Measurements from ENCODE around the gene AFTPH. TPM values are rescaled to one million over a fixed set of nuclear protein-coding genes. Genes with fewer than 3 reads are reported as not detected.

The AFTPH gene
- total RNA-seq, 4 donors from 2014 or later: 27.7 to 50.3 (median 38.1) TPM

GRCh38 chr2:64550042-64550441, 25.9 kb downstream of the AFTPH start:
- DNase-seq (ENCODE audit: low spot score in 2 of 2): no peak
- Histone ChIP-seq H3K27ac (no peak overlapping the region), H3K4me3 (no peak overlapping the region), H3K4me1 (peaks cover 0 to 19% (median 3%) of the 10 kb centered on the region in 4 donors), H3K36me3 (no peaks in the 10 kb centered on the region), H3K9me3 (no peaks in the 10 kb centered on the region), H3K27me3 (no peaks in the 10 kb centered on the region)
- WGBS, 2 donors: 95 to 98% methylated on average over 1 of the region's 1 CpG
- TF ChIP-seq POLR2A (IDR thresholded peaks at IDR 0.05) (no peak), CTCF (IDR thresholded peaks at IDR 0.05) (no peak), EP300 (IDR thresholded peaks at IDR 0.05) (no peak)

- Histone ChIP-seq H3K27ac (peak overlapping the region in 1 of 4 donors; percentile 11), H3K9me3 (no peaks in the 10 kb centered on the region), H3K4me3 (no peak overlapping the region), H3K27me3 (no peaks in the 10 kb centered on the region), H3K4me1 (peaks cover 0 to 34% (median 5%) of the 10 kb centered on the region in 4 donors), H3K36me3 (no peaks in the 10 kb centered on the region)
- WGBS, 2 donors: 29 to 52% methylated on average over 1 of the region's 1 CpG
- DNase-seq (ENCODE audit: low spot score in 2 of 2): no peak
- no peak for TF ChIP-seq POLR2A (IDR thresholded peaks at IDR 0.05)
- no peak for TF ChIP-seq CTCF (IDR thresholded peaks at IDR 0.05)
- no peak for TF ChIP-seq EP300 (IDR thresholded peaks at IDR 0.05)
These were observed 27.7 kb downstream of the AFTPH start for GRCh38 chr2:64551851-64552250.

- Histone ChIP-seq H3K9me3 (no peaks in the 10 kb centered on the region), H3K4me1 (peaks cover 0 to 29% (median 5%) of the 10 kb centered on the region in 4 donors), H3K27me3 (no peaks in the 10 kb centered on the region), H3K4me3 (no peak overlapping the region), H3K27ac (no peak overlapping the region), H3K36me3 (peaks cover 0 to 5% (median 0%) of the 10 kb centered on the region in 3 donors)
- TF ChIP-seq POLR2A (IDR thresholded peaks at IDR 0.05): no peak
- TF ChIP-seq EP300 (IDR thresholded peaks at IDR 0.05): no peak
- TF ChIP-seq CTCF (IDR thresholded peaks at IDR 0.05): no peak
- no peak for DNase-seq (ENCODE audit: low spot score in 2 of 2)
These were observed 30.0 kb downstream of the AFTPH start for GRCh38 chr2:64554117-64554516.

GRCh38 chr2:64558445-64559081, 34.4 kb downstream of the AFTPH start:
- H3K36me3 ChIP-seq: peaks cover 0 to 9% (median 0%) of the 10 kb centered on the region in 3 donors
- TF ChIP-seq POLR2A (IDR thresholded peaks at IDR 0.05) (no peak), EP300 (IDR thresholded peaks at IDR 0.05) (no peak), CTCF (IDR thresholded peaks at IDR 0.05) (no peak)
- H3K4me3 ChIP-seq: no peak overlapping the region
- WGBS, 2 donors: 70 to 72% methylated on average over 4 of the region's 4 CpGs
- peaks cover 0 to 29% (median 2%) of the 10 kb centered on the region in 4 donors for H3K4me1 ChIP-seq
- H3K9me3 ChIP-seq: no peaks in the 10 kb centered on the region
- H3K27ac ChIP-seq: peak overlapping the region in 1 of 4 donors; percentile 11
- H3K27me3 ChIP-seq: no peaks in the 10 kb centered on the region
- no peak for DNase-seq (ENCODE audit: low spot score in 2 of 2)

- TF ChIP-seq POLR2A (IDR thresholded peaks at IDR 0.05): no peak
- peak in 2 of 5 experiments; percentile 28 to 31 for TF ChIP-seq CTCF (IDR thresholded peaks at IDR 0.05)
- peaks cover 0 to 19% (median 0%) of the 10 kb centered on the region in 4 donors for H3K4me1 ChIP-seq
- no peaks in the 10 kb centered on the region for H3K27me3 ChIP-seq
- H3K27ac ChIP-seq: no peak overlapping the region
- peaks cover 0 to 9% (median 0%) of the 10 kb centered on the region in 3 donors for H3K36me3 ChIP-seq
- H3K9me3 ChIP-seq: no peaks in the 10 kb centered on the region
- H3K4me3 ChIP-seq: no peak overlapping the region
- WGBS, 2 donors: 75 to 83% methylated on average over 2 of the region's 2 CpGs
- no peak for DNase-seq (ENCODE audit: low spot score in 2 of 2)
These were observed 38.1 kb downstream of the AFTPH start for GRCh38 chr2:64562148-64562784.
